Hepatocyte (in vitro differentiated cells): Measurements from ENCODE around the gene CHCHD4.

ENCODE experiments used
- EZH2 ChIP-seq: fragments of 200-600 bp; sonication (generic); IDR thresholded peaks from 2 replicates; pipeline ENCODE4 v1.6.1; 2016; ENCODE audit warnings: antibody characterized with exemption, mild to moderate bottlenecking, borderline replicate concordance
- EZH2phosphoT487 ChIP-seq: fragments of 200-600 bp; sonication (generic); IDR thresholded peaks from one replicate; pipeline ENCODE4 v1.6.1; 2018; ENCODE audit warnings: antibody characterized with exemption, mild to moderate bottlenecking, low read depth, moderate library complexity; ENCODE audit not compliant: unreplicated experiment, severe bottlenecking
- TF ChIP-seq, protein P1 (sequence below): fragments of 200-600 bp; sonication (generic); IDR thresholded peaks from 2 replicates; pipeline ENCODE4 v1.5.1; 2016; ENCODE audit warnings: antibody characterized with exemption, mild to moderate bottlenecking; ENCODE audit not compliant: poor library complexity

DNA sequence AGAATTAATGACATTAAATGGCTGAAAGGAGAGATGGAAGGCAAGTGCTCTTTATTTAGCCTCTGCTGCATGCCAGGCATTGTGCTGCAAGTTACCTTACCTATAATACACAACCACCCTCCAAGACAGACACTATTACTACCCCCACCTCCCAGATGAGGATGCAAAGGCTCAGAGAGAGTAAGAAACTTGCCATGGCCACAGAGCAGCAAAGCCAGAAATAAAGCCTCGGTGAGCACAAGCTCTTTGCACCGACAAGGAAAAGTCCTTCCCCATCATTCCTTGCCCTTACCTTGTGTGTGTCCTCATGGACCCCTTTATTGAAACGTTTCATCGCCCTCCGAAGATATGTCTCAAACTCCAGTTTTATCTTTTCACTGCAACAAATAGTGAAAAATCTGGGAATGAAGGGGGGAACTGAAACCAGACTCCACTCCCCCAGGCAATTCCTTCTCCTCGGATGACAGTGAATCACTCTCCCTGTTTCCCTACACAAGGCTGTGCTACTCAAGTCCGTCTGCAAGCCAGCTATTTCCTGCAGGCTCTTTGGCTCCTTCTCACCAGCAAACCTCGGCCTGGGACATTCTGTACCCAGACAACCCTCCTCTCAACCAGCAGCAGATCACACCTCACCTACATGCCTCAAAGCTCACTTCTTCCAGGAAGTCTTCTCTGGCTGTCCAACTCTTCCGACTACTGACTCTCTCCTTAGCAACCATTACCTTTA is 42.4 kb upstream of the CHCHD4 start:
- TF ChIP-seq, protein P1, sequence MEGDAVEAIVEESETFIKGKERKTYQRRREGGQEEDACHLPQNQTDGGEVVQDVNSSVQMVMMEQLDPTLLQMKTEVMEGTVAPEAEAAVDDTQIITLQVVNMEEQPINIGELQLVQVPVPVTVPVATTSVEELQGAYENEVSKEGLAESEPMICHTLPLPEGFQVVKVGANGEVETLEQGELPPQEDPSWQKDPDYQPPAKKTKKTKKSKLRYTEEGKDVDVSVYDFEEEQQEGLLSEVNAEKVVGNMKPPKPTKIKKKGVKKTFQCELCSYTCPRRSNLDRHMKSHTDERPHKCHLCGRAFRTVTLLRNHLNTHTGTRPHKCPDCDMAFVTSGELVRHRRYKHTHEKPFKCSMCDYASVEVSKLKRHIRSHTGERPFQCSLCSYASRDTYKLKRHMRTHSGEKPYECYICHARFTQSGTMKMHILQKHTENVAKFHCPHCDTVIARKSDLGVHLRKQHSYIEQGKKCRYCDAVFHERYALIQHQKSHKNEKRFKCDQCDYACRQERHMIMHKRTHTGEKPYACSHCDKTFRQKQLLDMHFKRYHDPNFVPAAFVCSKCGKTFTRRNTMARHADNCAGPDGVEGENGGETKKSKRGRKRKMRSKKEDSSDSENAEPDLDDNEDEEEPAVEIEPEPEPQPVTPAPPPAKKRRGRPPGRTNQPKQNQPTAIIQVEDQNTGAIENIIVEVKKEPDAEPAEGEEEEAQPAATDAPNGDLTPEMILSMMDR, result no peak
- TF ChIP-seq EZH2 (no peak), EZH2phosphoT487 (no peak)
